HG03045 (cell line): ENCODE results near the gene COL20A1.
"Not testable (repeated sequence)": the region's sequence is repeated elsewhere in the genome, so short reads cannot be mapped to it uniquely, and the experiment has no call there.

Source experiments
- ATAC-seq: cut with Tn5 transposase; IDR thresholded peaks from one replicate; pipeline ENCODE4 v1.9.1; 2021; ENCODE audit warnings: mild to moderate bottlenecking, moderate library complexity; ENCODE audit not compliant: unreplicated experiment

The COL20A1 gene

DNA sequence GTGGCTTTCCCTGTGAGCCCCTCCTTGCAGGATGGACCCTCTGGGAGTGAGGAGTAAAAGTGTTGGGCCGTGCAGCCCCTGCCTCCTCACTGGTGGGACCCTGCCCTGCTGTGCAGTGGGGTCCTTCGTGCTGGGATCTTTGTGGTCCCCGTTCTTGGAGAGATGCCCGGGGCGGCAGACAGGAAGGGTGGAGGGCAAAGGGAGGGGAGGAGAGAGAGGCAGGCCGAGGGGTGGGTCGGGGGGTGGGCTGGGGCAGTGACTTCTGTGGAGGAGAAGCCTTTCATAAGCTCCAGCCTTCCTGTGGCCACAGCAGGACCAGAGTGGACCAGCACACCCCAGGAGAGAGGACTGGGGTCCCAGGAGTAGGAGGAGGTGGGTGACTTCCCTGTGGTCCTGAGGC is at the start of gene COL20A1:
Gene COL20A1, plus strand, starts transcription at position 283 of the 400 bp plus-strand sequence. CDS start 1,922 bp downstream, outside the sequence.
- ATAC-seq = no peak

DNA sequence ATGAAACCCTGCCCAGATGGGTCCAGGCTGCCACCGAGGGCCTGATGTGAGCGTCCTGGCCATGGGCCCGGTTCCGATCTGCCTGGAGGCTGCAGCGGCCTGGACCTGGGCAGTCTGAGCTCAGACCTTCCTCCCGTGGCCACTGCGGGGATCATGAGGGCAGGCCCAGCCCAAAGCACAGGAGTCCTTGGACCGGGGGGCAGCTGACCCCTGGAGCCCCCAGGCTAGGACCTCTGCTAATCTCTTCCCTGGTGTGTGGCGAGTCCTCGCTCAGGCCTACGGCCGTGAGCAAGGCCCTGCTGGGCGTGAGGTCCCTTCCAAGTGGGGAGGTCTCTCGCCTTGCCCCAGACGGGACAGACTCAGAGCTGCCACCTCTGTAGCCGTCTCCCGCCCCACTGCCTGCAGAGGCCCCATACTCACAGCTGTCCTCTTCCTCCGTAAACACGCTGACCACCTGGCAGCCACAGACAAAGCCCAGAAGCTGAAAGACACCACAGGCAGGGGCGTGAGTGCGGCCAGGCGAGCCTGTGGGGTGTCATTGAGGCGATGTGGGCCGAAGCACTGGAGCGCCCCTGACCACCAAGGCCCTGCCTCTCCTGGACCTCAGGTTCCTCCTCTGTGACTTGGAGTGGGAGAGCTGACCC is 49.3 kb upstream of the COL20A1 start:
- no peak for ATAC-seq

DNA sequence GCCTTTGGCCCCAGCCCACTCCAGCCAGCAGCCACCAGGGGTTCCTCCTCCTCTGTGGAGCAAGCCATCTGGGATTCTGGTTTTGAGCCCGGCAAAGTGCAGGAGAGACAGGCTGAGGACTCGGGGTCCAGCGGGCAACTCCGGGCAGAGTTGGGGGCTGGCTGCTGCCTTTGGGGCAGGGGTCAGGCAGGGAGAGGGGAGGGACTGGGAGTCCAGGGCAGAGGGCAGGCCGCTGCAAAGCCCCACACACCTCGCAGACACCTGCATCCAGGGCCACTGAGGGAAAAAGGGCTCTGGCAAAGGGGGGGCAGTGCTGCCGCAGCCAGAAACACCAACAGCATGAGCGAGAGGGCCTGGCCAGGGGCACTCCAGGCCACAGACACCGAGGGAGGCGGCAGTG is 48.5 kb upstream of the COL20A1 start:
- ATAC-seq = no peak

DNA sequence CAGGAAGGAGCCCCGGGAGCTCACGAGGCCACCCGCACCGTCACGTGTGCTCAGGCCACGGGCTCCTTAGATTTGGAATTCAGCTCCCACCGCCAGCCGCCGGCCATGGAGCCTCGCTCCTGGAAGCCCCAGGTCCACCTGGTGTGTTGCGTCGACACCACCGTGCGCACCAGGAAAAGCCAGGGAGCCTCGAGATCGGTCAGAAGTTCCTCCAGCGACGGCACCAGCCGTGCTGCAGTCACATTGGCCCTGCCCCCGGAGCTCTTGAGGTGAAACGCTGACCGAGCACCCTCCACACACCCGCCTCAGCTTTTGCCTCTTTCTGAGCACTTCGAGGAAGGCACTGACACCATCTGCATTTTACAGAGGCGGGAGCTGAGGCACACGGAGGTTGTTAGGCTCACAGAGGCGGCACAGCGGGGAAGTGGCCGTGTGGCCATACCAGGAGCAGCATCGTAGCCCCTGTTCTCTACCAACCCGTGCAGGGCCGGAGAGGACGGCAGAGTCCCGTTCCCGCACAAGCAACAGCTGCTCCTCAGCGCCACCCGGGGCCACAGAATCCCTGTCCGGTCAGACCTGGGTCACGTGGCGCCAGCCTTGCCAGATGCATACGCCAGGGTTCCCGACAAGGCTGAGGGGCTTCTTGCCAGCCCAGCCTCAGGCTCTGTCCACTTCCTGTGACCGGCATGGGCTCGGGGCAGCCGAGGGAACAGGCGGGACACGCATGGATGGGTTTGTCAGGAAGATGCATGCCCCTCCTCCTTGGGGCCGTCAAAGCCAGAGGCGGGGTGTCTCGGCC is 46.3 kb upstream of the COL20A1 start:
- no peak for ATAC-seq

DNA sequence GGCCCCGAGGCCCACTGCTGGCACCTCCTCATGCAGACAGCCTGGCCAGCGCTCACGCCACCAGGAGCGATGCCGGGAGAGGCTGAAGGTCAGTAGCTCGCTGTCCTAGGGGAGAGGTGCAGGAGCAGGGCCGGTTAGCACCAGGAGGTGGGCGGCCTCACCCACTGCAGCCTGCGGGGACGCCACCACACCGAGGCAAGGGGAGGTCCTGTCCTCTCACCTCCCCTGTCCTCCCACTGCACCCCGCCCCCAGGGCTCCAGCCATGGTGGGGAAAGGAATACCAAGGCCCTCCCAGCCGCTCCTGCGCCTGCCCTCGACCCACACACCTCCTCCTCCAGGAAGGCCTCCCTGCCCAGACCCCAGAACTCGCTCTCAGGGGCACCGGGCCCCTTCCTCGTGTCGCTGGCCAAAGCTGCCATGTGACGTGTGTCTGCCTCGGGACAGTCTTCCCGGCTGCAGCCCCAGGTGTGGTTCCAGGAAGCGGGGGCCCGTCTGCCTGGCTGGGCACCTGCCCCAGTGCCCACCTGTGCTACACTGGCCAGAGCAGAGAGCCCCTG is 45.2 kb upstream of the COL20A1 start:
- no peak for ATAC-seq

DNA sequence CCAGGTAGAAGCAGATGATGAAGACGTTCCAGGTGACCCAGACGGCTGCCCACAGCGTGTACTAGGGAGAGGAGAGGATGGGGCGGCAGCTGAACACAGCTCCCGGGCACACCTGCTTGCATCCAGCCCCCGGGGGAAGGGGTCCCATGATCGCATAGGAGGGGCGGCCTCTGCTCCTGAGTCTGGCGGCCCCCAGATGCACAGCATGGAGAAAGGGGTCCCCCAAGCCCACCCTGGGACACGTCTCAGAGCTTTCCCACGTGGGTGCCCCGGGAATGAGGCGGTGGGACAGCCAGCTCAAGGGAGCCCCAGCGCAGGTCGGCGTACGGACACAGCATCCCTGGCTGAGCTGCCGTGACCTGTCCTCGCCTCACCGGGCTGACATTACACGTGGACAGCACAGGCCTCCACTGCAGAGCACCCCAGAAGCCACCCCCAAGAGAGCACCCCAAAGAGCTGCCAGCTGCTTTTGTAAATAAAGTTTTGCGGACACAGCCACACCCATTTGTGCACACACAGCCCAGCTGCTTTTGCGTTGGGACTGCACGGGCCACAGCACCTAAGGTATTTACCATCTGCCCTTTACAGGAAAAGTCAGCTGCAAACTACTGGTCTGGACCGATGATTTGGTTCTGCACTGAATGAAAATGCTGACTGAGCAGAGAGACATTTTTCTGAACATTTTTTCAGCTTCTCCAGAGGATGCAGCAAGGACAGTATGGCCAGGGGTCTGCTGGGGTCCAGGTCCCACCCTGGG is 44.0 kb upstream of the COL20A1 start:
- no peak for ATAC-seq

DNA sequence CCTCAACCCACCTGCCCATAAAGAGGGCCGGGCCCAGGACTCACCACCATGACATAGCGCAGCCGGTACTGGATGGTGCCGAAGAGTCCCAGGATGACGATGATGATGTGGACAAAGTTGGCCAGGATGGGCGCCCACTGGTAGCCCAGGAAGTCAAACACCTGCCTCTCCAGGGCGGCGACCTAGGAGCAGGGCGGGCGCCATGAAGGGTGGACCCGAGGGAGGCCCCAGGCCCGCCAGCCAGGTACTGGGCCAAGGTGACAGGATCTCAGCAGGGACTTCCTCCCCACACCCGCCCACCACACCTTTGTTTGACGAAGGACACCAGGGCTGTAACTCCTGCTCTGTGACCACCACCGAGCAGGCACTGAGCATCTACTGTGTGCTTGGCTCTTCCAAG is 43.1 kb upstream of the COL20A1 start:
- ATAC-seq = no peak

DNA sequence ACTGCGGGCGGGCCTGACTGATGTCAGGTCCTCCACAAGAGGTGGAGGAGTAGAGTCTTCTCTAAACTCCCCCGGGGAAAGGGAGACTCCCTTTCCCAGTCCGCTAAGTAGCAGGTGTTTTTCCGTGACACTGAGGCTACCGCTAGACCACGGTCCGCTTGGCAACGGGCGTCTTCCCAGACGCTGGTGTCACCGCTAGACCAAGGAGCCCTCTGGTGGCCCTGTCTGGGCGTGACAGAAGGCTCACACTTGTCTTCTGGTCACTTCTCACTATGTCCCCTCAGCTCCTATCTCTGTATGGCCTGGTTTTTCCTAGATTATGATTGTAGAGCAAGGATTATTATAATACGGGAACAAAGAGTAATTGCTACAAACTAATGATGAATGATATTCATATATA is 41.6 kb upstream of the COL20A1 start:
- not testable (repeated sequence) for ATAC-seq

DNA sequence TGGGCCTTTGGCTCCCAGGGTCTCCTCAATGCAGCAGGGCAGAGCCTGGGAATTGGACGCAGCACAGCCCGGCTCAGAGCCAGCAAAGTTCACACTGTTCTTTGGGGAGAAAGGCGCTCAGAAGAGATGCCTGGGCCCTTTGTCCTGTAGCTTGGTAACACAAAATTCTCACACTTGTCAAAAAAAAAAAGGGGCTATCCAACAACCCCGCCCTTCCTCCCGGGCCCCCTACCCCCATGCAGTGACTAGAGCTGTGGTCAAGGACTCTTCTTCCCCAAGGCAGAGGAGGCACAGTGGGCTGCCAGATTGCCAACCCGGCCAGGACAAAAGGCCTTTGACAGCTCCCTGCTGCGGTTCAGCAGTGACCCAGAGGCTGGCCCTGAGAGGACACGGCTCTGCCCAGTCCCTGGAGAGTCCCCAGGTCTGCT is 40.7 kb upstream of the COL20A1 start:
- no peak for ATAC-seq

DNA sequence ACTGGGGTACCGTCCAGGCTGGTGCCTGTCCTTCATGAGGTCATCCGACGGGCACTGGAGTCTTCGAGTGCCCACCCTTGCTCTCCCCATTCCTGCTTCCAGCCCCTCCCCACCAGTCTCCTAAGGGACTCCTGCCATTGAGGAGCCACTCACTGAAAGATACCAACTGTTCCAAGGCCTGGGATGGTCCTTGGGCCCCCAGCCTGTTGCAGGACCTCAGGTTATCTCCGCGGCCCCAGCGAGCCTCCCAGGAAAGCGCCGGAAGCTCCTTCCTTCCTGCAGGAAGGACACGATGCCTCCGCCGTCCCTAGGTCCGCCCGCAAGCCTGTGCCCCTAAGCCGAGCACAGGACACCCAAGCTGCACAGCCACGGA is 39.9 kb upstream of the COL20A1 start:
- no peak for ATAC-seq

DNA sequence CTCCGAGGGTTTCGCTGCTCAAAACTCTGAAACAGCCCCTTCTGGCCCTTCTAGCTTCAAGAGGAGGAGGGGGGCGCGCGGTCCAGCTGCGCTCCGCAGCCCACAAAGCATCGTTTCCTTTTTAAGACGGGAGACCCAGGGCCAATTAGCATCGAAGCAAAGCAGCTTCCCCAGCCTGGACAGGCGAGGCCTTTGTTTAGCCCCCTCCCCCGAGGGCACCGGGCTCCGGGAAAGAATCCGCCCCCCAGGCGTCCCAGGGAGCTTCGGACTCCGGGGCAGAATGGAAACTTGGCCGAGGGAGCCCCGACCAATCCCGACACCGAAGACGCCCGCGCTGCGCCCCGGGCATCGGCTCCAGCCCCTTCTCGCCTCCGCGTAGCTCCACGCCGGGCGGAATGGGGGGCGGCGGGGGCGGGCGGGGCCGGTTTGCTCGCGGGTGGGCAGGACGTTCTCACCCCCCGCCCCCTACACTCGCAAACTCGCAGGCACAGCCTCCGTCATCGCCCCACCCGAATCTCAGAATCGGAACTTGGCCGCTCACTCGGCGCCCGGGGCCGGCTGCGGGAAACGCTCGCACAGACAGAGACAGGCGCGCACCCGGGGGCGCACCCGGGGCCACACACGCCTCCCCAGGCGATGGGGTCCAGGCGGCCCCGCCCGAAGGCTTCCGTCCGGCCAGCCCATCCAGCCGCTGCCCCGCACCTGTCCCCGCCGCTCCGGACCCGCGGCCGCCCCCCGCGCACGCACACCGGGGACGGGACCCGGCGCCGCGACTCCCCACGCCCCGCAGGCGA is 39.4 kb upstream of the COL20A1 start:
- ATAC-seq = no peak

DNA sequence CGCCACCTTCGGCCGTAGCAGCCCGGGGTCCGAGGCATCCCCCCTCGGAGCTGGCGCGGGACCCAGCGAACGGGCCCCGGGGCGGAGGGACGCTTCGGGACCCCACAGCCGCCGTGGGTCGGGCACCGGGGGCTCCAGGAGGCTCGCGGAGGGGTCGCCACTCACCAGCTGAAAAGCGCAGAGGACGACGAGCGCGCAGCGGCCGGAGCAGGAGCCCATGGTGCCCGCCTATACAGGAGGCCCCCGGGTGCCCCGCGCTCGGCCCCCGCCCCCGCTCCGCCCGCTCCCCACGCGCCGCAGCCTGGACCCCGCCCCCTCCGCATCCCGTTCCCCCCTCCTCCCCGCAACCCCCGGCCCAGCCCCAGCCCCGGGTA is 38.8 kb upstream of the COL20A1 start, which contains the start of gene NKAIN4:
Gene NKAIN4, minus strand, starts transcription at position 232 of the 374 bp plus-strand sequence. Its CDS starts 13 bp downstream, at position 219.
- no peak for ATAC-seq

DNA sequence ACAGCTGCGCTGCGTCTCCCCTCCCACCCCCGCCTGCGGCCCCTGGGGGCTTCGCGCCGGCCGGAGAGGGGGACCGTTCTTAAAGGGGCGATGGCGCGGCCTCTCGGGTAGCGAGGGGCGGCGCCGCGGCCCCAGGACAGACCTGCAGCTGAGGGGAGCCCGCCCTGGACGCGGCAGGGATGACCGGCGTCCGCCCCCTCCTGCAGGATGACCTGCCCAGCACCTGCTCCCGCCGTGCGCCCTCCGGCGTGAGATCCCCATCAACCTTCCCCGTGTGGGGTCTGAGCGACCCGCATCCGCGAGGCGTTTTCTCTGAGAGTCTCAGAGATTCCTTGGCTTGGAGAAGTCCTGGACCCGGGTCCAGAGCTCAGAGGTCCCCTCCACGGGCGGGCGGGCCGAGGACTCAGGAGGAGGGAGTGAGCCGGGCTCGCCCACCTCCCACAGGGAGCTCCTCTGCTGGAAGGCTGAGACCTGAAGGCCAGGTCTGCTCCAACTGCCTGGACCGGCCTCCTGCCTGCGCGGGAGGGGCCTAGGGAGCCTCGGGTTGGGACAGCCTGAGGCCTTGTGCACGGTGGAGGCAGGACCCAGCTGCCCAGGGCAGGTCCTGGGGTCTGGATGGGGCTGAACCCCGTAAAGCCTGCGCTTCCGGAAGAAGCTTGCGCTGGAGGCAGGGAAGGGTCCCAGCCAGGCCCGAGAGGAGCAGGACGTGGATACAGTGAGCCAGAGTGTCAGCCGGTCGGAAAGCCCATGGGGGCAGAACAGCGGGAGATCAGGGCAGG is 38.2 kb upstream of the COL20A1 start:
- no peak for ATAC-seq

DNA sequence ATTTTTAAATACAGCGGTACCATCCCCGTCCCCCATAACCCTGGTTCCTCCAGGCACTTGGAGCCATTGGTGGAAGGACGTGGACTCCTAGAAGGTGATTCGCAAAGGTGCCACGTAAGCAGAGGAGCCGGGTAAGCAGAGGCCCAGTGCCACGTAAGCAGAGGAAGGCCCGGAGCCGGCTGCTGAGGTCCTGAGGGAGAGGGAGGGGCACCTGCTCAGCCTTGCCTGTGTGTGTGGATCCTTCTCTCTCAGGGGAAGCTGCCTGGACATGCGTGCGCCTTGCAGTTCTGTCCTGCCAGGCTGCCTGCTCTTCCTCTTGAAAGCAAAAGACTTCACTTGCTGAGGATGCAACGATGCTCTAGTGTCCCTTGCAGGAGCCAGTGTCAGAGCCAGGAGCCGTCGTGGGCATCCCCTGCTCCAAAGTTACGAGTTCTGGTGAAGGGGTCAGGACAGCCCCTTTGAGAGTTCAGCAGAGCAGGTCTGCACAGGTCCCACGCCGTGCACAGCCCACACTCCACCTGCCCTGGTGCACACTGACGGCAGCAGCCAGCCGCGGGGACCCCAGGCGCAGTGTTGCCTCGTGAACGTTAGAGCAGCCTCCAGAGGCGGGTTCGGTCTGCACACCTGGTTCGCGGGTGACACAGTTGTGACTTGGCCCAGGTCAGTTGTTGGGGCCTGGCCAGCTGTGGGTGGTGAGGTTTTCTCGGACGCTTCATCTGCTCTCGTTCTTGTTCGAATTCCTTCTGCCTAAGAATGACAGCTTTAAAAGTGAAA is 36.9 kb upstream of the COL20A1 start:
- no peak for ATAC-seq

DNA sequence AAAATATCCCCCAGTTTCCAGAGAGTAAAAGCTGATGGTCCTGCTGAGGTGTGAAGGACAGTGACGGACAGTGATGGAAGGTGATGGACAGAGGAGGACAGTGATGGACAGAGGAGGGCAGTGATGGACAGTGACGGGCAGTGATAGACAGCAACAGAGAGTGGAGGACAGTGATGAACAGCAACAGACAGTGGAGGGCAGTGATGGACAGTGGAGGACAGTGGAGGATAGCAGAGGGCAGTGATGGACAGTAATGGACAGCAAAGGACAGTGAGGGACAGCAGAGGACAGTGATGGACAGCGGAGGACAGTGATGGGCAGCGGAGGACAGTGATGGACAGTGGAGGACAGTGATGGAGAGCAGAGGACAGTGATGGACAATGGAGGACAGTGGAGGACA is 36.0 kb upstream of the COL20A1 start:
- no peak for ATAC-seq

DNA sequence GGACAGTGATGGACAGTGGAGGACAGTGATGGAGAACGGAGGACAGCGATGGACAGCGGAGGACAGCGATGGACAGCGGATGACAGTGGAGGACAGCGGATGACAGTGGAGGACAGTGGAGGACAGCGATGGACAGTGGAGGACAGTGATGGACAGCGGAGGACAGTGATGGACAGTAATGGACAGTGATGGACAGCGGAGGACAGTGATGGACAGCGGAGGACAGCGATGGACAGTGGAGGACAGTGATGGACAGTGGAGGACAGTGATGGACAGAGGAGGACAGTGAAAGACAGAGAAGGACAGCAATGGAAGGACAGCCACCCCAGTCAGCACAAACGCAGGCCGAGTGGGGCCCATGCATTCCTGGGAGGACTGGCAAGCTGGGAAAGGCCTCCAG is 35.4 kb upstream of the COL20A1 start:
- ATAC-seq = no peak

DNA sequence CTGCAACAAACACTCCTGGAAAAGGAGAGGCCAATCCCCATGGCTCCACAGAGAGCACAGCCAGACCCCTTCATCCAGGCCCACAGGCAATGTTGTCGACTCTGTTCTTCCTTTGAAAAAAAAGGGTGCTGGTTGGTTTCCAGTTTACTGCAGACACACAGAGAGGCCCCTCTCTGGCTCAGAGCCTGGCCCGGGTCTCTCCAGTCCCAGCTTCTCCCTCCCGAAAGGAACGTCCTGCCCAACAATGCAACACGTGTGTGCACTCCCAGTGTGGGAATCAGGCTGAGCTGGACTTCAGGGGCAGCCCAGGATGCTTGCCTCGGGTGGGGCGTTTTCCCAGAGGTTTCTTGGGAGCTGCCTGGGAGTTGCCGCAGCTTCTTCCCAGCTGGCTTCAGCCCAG is 34.2 kb upstream of the COL20A1 start:
- no peak for ATAC-seq

DNA sequence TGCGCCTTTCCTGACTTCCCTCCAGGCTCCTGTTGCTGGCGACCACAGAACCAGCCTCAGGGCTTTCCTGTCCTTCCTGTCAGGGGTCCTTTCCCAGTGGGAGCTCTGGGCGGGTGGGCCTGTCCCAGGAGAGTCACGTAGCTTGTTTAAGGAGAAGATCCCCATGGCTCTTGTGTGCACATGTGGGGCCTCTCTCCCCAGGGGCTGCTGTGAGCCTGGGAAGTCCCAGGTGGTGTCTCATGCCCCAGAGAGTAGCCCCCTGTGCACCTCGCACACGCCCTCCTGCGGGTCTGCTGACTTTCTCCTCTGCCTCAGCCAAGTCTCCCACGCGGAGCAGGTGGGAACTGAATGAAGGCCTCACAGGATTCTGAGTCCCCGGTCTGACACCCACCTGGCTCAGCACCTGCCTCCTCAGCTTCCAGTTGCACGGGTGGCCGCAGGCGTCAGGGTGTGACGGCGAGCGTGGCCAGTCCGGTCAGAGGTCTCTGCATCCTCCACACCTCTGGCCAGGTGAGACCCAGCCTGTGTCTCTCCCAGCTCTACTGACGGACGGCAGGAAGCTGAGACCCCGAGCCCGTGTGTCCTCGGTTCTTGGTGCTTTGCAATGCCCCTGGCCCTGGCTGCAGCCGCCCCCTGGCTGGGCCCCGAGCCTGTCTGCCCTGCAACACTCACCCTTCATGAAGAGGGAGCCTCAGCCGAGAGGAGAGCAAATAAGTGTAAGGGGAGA is 33.1 kb upstream of the COL20A1 start:
- ATAC-seq = no peak
